ENCODE data around the gene CD69. TPM values are rescaled to one million over a fixed set of nuclear protein-coding genes. Genes with fewer than 3 reads are reported as not detected.
"Not testable (repeated sequence)": the region's sequence is repeated elsewhere in the genome, so short reads cannot be mapped to it uniquely, and the experiment has no call there.

The CD69 gene
- total RNA-seq, 2 experiments from 2014 or later = 143 to 152 TPM

DNA sequence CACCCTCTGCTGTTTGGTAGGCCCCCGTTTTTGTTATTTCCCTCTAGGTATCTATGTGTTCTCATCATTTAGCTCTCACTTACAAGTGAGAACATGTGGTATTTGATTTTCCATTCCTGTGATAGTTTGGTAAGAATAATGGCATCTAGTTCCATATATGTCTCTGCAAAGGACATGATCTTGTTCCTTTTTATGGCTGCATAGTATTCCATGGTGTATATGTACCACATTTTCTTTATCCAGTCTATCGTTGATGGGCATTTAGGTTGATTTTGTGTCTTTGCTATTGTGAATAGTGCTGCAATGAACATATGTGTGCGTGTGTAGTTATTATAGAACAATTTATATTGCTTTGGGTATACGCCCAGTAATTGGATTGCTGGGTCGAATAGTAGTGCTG, 56.1 kb downstream of the CD69 start:
- Mint-ChIP-seq H3K27ac (peak overlapping the region; percentile 1), H3K9me3 (peaks cover 25% of the 10 kb centered on the region), H3K4me1 (peaks cover 67% of the 10 kb centered on the region), H3K36me3 (peaks cover 34% of the 10 kb centered on the region)
- not testable (repeated sequence) for DNase-seq, H3K27me3 Mint-ChIP-seq, H3K4me3 Mint-ChIP-seq

Other genes with a start within 250 kb of the CD69 start
- gene KLRB1, start 153.0 kb downstream of the CD69 start, total RNA-seq = not detected
- 100 to 1,000 TPM; 270 to 290 TPM for gene CLEC2D, start 91.2 kb downstream of the CD69 start, total RNA-seq
- 1 to 10 TPM; 6.4 to 7.0 TPM for gene CLECL1, start 27.8 kb downstream of the CD69 start, total RNA-seq
- gene KLRF1, start 66.6 kb upstream of the CD69 start, total RNA-seq = not detected
- 10 to 100 TPM; 21.1 to 25.6 TPM for gene CLEC2B, start 108.5 kb upstream of the CD69 start, total RNA-seq
- not detected for gene KLRF2, start 120.6 kb upstream of the CD69 start, total RNA-seq
- gene CLEC2A, start 171.5 kb upstream of the CD69 start, total RNA-seq = not detected
- under 1 TPM; 0.14 TPM for gene CLEC12A, start 210.5 kb upstream of the CD69 start, total RNA-seq
- not detected for gene CLEC1B, start 238.2 kb upstream of the CD69 start, total RNA-seq
- gene CLEC12B, start 249.7 kb upstream of the CD69 start, total RNA-seq = not detected